Ishikawa (cell line): ENCODE measurements around the gene TMEM209.

ENCODE experiments used
- MAX ChIP-seq: IDR thresholded peaks from 2 replicates; pipeline ENCODE4 v1.6.1; 2012
- REST ChIP-seq: IDR thresholded peaks from 2 replicates; pipeline ENCODE4 v1.6.1; 2012; ENCODE audit warnings: low read depth, mild to moderate bottlenecking
- TAF1 ChIP-seq: IDR thresholded peaks from 2 replicates; pipeline ENCODE4 v1.6.1; 2012; ENCODE audit warnings: low read depth, mild to moderate bottlenecking
- TCF12 ChIP-seq: IDR thresholded peaks from 2 replicates; pipeline ENCODE4 v1.6.1; 2012; ENCODE audit warnings: low read depth

- TF ChIP-seq TCF12 (no peak), TAF1 (no peak), MAX (no peak), REST (no peak)
Measured at GRCh38 chr7:130153211-130153908, 51.8 kb downstream of the TMEM209 start.
